ENCODE results near the gene COQ4.

Gene COQ4

GRCh38 chr9:128342971-128343680, 20.5 kb downstream of the COQ4 start:
- no peak overlapping the region for H2AFZ ChIP-seq (ENCODE audit: low read length, unreplicated experiment)
- no peaks in the 10 kb centered on the region for H3K79me2 ChIP-seq (ENCODE audit: control insufficient read depth, insufficient read depth, low read length, unreplicated experiment)
- no peaks in the 10 kb centered on the region for H3K27me3 ChIP-seq (ENCODE audit: insufficient read depth, low read length)
- H3K36me3 ChIP-seq (ENCODE audit: insufficient read depth, low read length) = no peaks in the 10 kb centered on the region; the same call in 1 of the 2 replicates
- no peaks in the 10 kb centered on the region for H3K4me1 ChIP-seq (ENCODE audit: control insufficient read depth, insufficient read depth, low read length, unreplicated experiment)
- H3K4me3 ChIP-seq (ENCODE audit: low read depth, low read length) = no peak overlapping the region
- no peak overlapping the region for H3K27ac ChIP-seq (ENCODE audit: low read depth, low read length)

DNA sequence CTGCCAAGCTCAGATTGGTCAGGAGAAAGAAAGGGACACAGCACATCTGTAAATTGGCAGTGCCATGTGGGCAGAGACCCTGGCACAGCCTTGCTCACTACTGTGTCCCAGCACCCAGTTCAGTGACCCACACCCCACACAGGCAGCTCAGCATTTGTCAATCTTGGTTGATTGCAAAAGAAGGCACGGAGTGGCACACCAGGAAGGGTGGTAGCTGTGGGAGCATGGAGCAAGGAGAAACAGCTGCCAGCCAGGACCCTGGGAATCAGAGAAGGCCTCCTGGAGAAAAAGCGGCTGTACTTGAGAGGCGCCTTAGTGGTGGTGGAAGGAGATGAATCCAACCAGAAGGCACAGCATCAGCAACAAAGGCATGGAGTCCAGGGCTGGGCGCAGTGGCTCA, 21.2 kb downstream of the COQ4 start:
- no peak overlapping the region for H2AFZ ChIP-seq (ENCODE audit: low read length, unreplicated experiment)
- no peak overlapping the region for H3K27ac ChIP-seq (ENCODE audit: low read depth, low read length)
- H3K27me3 ChIP-seq (ENCODE audit: insufficient read depth, low read length) = no peaks in the 10 kb centered on the region
- H3K4me1 ChIP-seq (ENCODE audit: control insufficient read depth, insufficient read depth, low read length, unreplicated experiment) = no peaks in the 10 kb centered on the region
- no peaks in the 10 kb centered on the region; the same call in 1 of the 2 replicates for H3K36me3 ChIP-seq (ENCODE audit: insufficient read depth, low read length)
- no peak overlapping the region for H3K4me3 ChIP-seq (ENCODE audit: low read depth, low read length)
- no peaks in the 10 kb centered on the region for H3K79me2 ChIP-seq (ENCODE audit: control insufficient read depth, insufficient read depth, low read length, unreplicated experiment)

GRCh38 chr9:128344931-128345605, 22.4 kb downstream of the COQ4 start:
- H3K4me1 ChIP-seq (ENCODE audit: control insufficient read depth, insufficient read depth, low read length, unreplicated experiment) = no peaks in the 10 kb centered on the region
- no peaks in the 10 kb centered on the region; the same call in 1 of the 2 replicates for H3K36me3 ChIP-seq (ENCODE audit: insufficient read depth, low read length)
- no peaks in the 10 kb centered on the region for H3K27me3 ChIP-seq (ENCODE audit: insufficient read depth, low read length)
- H3K79me2 ChIP-seq (ENCODE audit: control insufficient read depth, insufficient read depth, low read length, unreplicated experiment) = no peaks in the 10 kb centered on the region
- no peak overlapping the region for H2AFZ ChIP-seq (ENCODE audit: low read length, unreplicated experiment)
- H3K27ac ChIP-seq (ENCODE audit: low read depth, low read length) = no peak overlapping the region
- H3K4me3 ChIP-seq (ENCODE audit: low read depth, low read length) = no peak overlapping the region

DNA sequence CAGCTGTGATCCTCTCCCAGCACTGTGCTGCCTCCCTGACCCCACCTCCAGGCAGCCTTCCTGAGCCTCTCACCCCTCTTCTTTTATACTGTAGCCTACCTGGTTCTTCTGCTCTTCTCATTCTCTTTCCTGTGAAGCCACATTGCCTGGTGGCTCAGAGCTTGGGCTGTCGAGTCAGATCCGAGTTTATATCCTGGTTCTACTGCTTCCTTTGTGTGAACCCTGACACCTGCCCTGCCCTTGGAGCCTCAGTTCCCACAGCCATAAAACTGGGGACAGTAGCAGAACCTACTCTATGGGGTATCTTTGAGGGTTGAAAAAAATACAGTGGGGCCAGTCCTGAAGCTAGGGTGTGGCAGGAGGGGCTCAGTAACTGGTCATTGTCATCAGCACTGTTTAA, 26.5 kb downstream of the COQ4 start:
- H3K79me2 ChIP-seq (ENCODE audit: control insufficient read depth, insufficient read depth, low read length, unreplicated experiment) = no peaks in the 10 kb centered on the region
- no peak overlapping the region for H2AFZ ChIP-seq (ENCODE audit: low read length, unreplicated experiment)
- H3K27ac ChIP-seq (ENCODE audit: low read depth, low read length) = no peak overlapping the region
- H3K4me1 ChIP-seq (ENCODE audit: control insufficient read depth, insufficient read depth, low read length, unreplicated experiment) = no peaks in the 10 kb centered on the region
- no peaks in the 10 kb centered on the region; the same call in 1 of the 2 replicates for H3K36me3 ChIP-seq (ENCODE audit: insufficient read depth, low read length)
- H3K27me3 ChIP-seq (ENCODE audit: insufficient read depth, low read length) = no peaks in the 10 kb centered on the region
- no peak overlapping the region for H3K4me3 ChIP-seq (ENCODE audit: low read depth, low read length)

DNA sequence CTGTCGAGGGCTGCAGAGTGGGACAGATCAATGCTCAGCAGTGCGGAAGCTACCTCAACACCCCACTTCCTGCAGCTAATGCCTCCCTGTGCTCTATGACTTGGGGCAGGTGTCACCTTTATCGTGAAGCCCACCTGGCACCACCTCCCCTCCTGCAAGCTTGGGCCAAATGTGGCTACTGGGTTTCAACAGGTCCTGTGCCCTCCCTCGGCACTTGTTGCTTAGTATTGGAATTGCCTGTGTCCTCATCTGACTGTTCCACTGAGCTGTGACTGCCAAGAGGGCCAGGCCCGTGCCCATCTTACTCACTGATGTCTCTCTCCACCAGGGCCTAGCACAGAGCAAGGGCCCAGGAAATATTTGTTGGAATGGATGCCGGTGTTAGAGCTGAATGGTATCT, 27.1 kb downstream of the COQ4 start:
- Histone ChIP-seq H3K27me3 (ENCODE audit: insufficient read depth, low read length) (no peaks in the 10 kb centered on the region), H3K79me2 (ENCODE audit: control insufficient read depth, insufficient read depth, low read length, unreplicated experiment) (no peaks in the 10 kb centered on the region), H3K4me1 (ENCODE audit: control insufficient read depth, insufficient read depth, low read length, unreplicated experiment) (no peaks in the 10 kb centered on the region), H2AFZ (ENCODE audit: low read length, unreplicated experiment) (no peak overlapping the region), H3K36me3 (ENCODE audit: insufficient read depth, low read length) (no peaks in the 10 kb centered on the region; the same call in 1 of the 2 replicates), H3K4me3 (ENCODE audit: low read depth, low read length) (no peak overlapping the region), H3K27ac (ENCODE audit: low read depth, low read length) (no peak overlapping the region)

- H3K4me1 ChIP-seq (ENCODE audit: control insufficient read depth, insufficient read depth, low read length, unreplicated experiment) = no peaks in the 10 kb centered on the region
- no peak overlapping the region for H3K4me3 ChIP-seq (ENCODE audit: low read depth, low read length)
- H2AFZ ChIP-seq (ENCODE audit: low read length, unreplicated experiment) = no peak overlapping the region
- H3K27ac ChIP-seq (ENCODE audit: low read depth, low read length) = no peak overlapping the region
- H3K36me3 ChIP-seq (ENCODE audit: insufficient read depth, low read length) = no peaks in the 10 kb centered on the region
- no peaks in the 10 kb centered on the region for H3K27me3 ChIP-seq (ENCODE audit: insufficient read depth, low read length)
- H3K79me2 ChIP-seq (ENCODE audit: control insufficient read depth, insufficient read depth, low read length, unreplicated experiment) = no peaks in the 10 kb centered on the region
These were observed 32.8 kb downstream of the COQ4 start for GRCh38 chr9:128355451-128355850.

- no peaks in the 10 kb centered on the region for H3K36me3 ChIP-seq (ENCODE audit: insufficient read depth, low read length)
- no peak overlapping the region for H2AFZ ChIP-seq (ENCODE audit: low read length, unreplicated experiment)
- no peak overlapping the region for H3K27ac ChIP-seq (ENCODE audit: low read depth, low read length)
- H3K4me3 ChIP-seq (ENCODE audit: low read depth, low read length) = no peak overlapping the region
- no peaks in the 10 kb centered on the region for H3K79me2 ChIP-seq (ENCODE audit: control insufficient read depth, insufficient read depth, low read length, unreplicated experiment)
- H3K27me3 ChIP-seq (ENCODE audit: insufficient read depth, low read length) = no peaks in the 10 kb centered on the region
- H3K4me1 ChIP-seq (ENCODE audit: control insufficient read depth, insufficient read depth, low read length, unreplicated experiment) = peaks cover 13% of the 10 kb centered on the region
These were observed 35.5 kb downstream of the COQ4 start for GRCh38 chr9:128358090-128358489.

GRCh38 chr9:128358861-128359260, 36.2 kb downstream of the COQ4 start:
- no peaks in the 10 kb centered on the region for H3K36me3 ChIP-seq (ENCODE audit: insufficient read depth, low read length)
- H3K27me3 ChIP-seq (ENCODE audit: insufficient read depth, low read length) = no peaks in the 10 kb centered on the region
- H3K79me2 ChIP-seq (ENCODE audit: control insufficient read depth, insufficient read depth, low read length, unreplicated experiment) = no peaks in the 10 kb centered on the region
- H2AFZ ChIP-seq (ENCODE audit: low read length, unreplicated experiment) = no peak overlapping the region
- peaks cover 13% of the 10 kb centered on the region for H3K4me1 ChIP-seq (ENCODE audit: control insufficient read depth, insufficient read depth, low read length, unreplicated experiment)
- H3K4me3 ChIP-seq (ENCODE audit: low read depth, low read length) = no peak overlapping the region
- no peak overlapping the region for H3K27ac ChIP-seq (ENCODE audit: low read depth, low read length)

DNA sequence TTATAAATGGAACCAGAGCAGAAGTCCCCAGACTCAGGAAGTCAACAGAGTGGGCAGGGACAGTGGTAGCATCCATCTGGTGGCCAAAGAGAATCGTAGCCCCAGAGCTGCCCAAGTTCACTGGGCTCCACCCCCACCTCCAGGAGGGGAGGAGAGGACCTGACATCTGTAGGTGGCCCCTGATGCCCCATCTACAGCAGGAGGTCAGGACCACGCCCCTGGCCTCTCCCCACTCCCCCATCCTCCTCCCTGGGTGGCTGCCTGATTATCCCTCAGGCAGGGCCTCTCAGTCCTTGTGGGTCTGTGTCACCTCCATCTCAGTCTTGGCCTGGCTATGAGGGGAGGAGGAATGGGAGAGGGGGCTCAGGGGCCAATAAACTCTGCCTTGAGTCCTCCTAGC, 38.2 kb downstream of the COQ4 start:
- peaks cover 13% of the 10 kb centered on the region for H3K4me1 ChIP-seq (ENCODE audit: control insufficient read depth, insufficient read depth, low read length, unreplicated experiment)
- H3K4me3 ChIP-seq (ENCODE audit: low read depth, low read length) = no peak overlapping the region
- no peaks in the 10 kb centered on the region for H3K36me3 ChIP-seq (ENCODE audit: insufficient read depth, low read length)
- no peak overlapping the region for H2AFZ ChIP-seq (ENCODE audit: low read length, unreplicated experiment)
- H3K27ac ChIP-seq (ENCODE audit: low read depth, low read length) = no peak overlapping the region
- H3K79me2 ChIP-seq (ENCODE audit: control insufficient read depth, insufficient read depth, low read length, unreplicated experiment) = no peaks in the 10 kb centered on the region
- H3K27me3 ChIP-seq (ENCODE audit: insufficient read depth, low read length) = no peaks in the 10 kb centered on the region

- peaks cover 13% of the 10 kb centered on the region for H3K4me1 ChIP-seq (ENCODE audit: control insufficient read depth, insufficient read depth, low read length, unreplicated experiment)
- H3K4me3 ChIP-seq (ENCODE audit: low read depth, low read length) = peak overlapping the region; percentile 71
- no peaks in the 10 kb centered on the region for H3K79me2 ChIP-seq (ENCODE audit: control insufficient read depth, insufficient read depth, low read length, unreplicated experiment)
- H3K36me3 ChIP-seq (ENCODE audit: insufficient read depth, low read length) = no peaks in the 10 kb centered on the region
- peak overlapping the region; percentile 49 for H2AFZ ChIP-seq (ENCODE audit: low read length, unreplicated experiment)
- H3K27me3 ChIP-seq (ENCODE audit: insufficient read depth, low read length) = no peaks in the 10 kb centered on the region
- H3K27ac ChIP-seq (ENCODE audit: low read depth, low read length) = no peak overlapping the region
These were observed 38.8 kb downstream of the COQ4 start for GRCh38 chr9:128361296-128361985.
